H9 (cell line): ENCODE measurements around the gene KATNB1. TPM values are rescaled to one million over a fixed set of nuclear protein-coding genes. Genes with fewer than 3 reads are reported as not detected.

Experiments
- DNase-seq: peaks from one replicate; pipeline ENCODE4 v3.0.0-alpha.2; 2017
- H2AFZ ChIP-seq: one replicate; pipeline ENCODE4 v1.6.1; 2013; ENCODE audit warnings: mild to moderate bottlenecking, low read length, control low read depth, moderate library complexity
- H2AK5ac ChIP-seq: 2 replicates; pipeline ENCODE4 v1.6.1; 2013; ENCODE audit warnings: low read length, control low read depth, mixed read lengths; ENCODE audit not compliant: insufficient read length
- H2BK120ac ChIP-seq: one replicate; pipeline ENCODE4 v1.6.1; 2013; ENCODE audit warnings: low read depth, mild to moderate bottlenecking, low read length, control low read depth, inconsistent platforms; ENCODE audit not compliant: poor library complexity, severe bottlenecking
- H2BK12ac ChIP-seq: 2 replicates; pipeline ENCODE4 v1.6.1; 2013; ENCODE audit warnings: low read length, control low read depth, mixed read lengths, low read depth; ENCODE audit not compliant: insufficient read length
- H2BK15ac ChIP-seq: 2 replicates; pipeline ENCODE4 v1.6.1; 2013; ENCODE audit warnings: low read depth, low read length, control low read depth
- H2BK20ac ChIP-seq: one replicate; pipeline ENCODE4 v1.6.1; 2013; ENCODE audit warnings: low read depth, mild to moderate bottlenecking, low read length, control low read depth, inconsistent platforms; ENCODE audit not compliant: poor library complexity, severe bottlenecking
- H2BK5ac ChIP-seq: 2 replicates; pipeline ENCODE4 v1.6.1; 2013; ENCODE audit warnings: low read length, control low read depth, mixed read lengths; ENCODE audit not compliant: insufficient read length
- H3K14ac ChIP-seq: 2 replicates; pipeline ENCODE4 v1.6.1; 2013; ENCODE audit warnings: low read length, control low read depth; ENCODE audit not compliant: insufficient read depth
- H3K18ac ChIP-seq: 2 replicates; pipeline ENCODE4 v1.6.1; 2013; ENCODE audit warnings: low read depth, mild to moderate bottlenecking, mixed read lengths, low read length, control low read depth; ENCODE audit not compliant: insufficient read length
- H3K23ac ChIP-seq: 2 replicates; pipeline ENCODE4 v1.6.1; 2013; ENCODE audit warnings: low read length, control low read depth, mixed read lengths, low read depth; ENCODE audit not compliant: insufficient read length
- H3K23me2 ChIP-seq: 2 replicates; pipeline ENCODE4 v1.6.1; 2013; ENCODE audit warnings: low read depth, mild to moderate bottlenecking, mixed read lengths, low read length, control low read depth; ENCODE audit not compliant: insufficient read length, poor library complexity, severe bottlenecking
- H3K27ac ChIP-seq: 2 replicates; pipeline ENCODE4 v1.5.1; 2013; ENCODE audit warnings: low read length, control low read depth, mixed read lengths, low read depth; ENCODE audit not compliant: insufficient read length
- H3K27me3 ChIP-seq: 2 replicates; pipeline ENCODE4 v1.6.1; 2013; ENCODE audit warnings: low read length, control low read depth, inconsistent platforms; ENCODE audit not compliant: insufficient read depth
- H3K4ac ChIP-seq: 2 replicates; pipeline ENCODE4 v1.6.1; 2013; ENCODE audit warnings: low read depth, mild to moderate bottlenecking, control low read depth, inconsistent platforms, low read length, moderate library complexity
- H3K4me1 ChIP-seq: 2 replicates; pipeline ENCODE4 v1.6.1; 2013; ENCODE audit warnings: low read length, control low read depth, inconsistent platforms; ENCODE audit not compliant: insufficient read depth
- H3K4me2 ChIP-seq: 2 replicates; pipeline ENCODE4 v1.6.1; 2013; ENCODE audit warnings: low read length, control low read depth, mixed read lengths; ENCODE audit not compliant: insufficient read length, insufficient read depth
- H3K56ac ChIP-seq: 2 replicates; pipeline ENCODE4 v1.6.1; 2013; ENCODE audit warnings: low read depth, mild to moderate bottlenecking, mixed read lengths, low read length, control low read depth; ENCODE audit not compliant: insufficient read length
- H3K79me1 ChIP-seq: 2 replicates; pipeline ENCODE4 v1.6.1; 2013; ENCODE audit warnings: low read depth, mild to moderate bottlenecking, moderate library complexity, low read length, control low read depth, inconsistent platforms; ENCODE audit not compliant: insufficient read depth, poor library complexity, severe bottlenecking
- H3K79me2 ChIP-seq: 2 replicates; pipeline ENCODE4 v1.6.1; 2013; ENCODE audit warnings: low read length, control low read depth, inconsistent platforms; ENCODE audit not compliant: insufficient read depth
- H3K9ac ChIP-seq: 2 replicates; pipeline ENCODE4 v1.6.1; 2013; ENCODE audit warnings: low read length, control low read depth, mixed read lengths; ENCODE audit not compliant: insufficient read length; ENCODE audit errors: extremely low read depth
- H3K9me3 ChIP-seq: one replicate; pipeline ENCODE4 v1.6.1; 2013; ENCODE audit warnings: low read depth, low read length, inconsistent platforms; ENCODE audit not compliant: control insufficient read depth
- H3T11ph ChIP-seq: one replicate; pipeline ENCODE4 v1.6.1; 2013; ENCODE audit warnings: mild to moderate bottlenecking, low read length, control low read depth, inconsistent platforms
- H4K20me1 ChIP-seq: one replicate; pipeline ENCODE4 v1.6.1; 2013; ENCODE audit not compliant: control insufficient read depth, insufficient read length, insufficient read depth
- H4K5ac ChIP-seq: 2 replicates; pipeline ENCODE4 v1.6.1; 2013; ENCODE audit warnings: low read depth, mild to moderate bottlenecking, mixed read lengths, low read length, control low read depth; ENCODE audit not compliant: insufficient read length
- H4K8ac ChIP-seq: replicated peaks from 2 replicates; pipeline ENCODE4 v1.6.1; 2013; ENCODE audit warnings: low read length, control low read depth, mixed read lengths, low read depth; ENCODE audit not compliant: insufficient read length
- H4K91ac ChIP-seq: 2 replicates; pipeline ENCODE4 v1.6.1; 2013; ENCODE audit warnings: low read depth, mild to moderate bottlenecking, moderate library complexity, mixed read lengths, low read length, control low read depth; ENCODE audit not compliant: insufficient read length
- H3K27ac Mint-ChIP-seq, 3 experiments: 2 replicates in 2 of 3; 3 replicates in 1 of 3; pipeline ENCODE4 v1.8.0; 2020 to 2021; ENCODE audit warnings: mixed read lengths in 3 of 3, mild to moderate bottlenecking in 1 of 3, moderate library complexity in 1 of 3
- H3K27me3 Mint-ChIP-seq: 2 replicates; pipeline ENCODE4 v1.8.0; 2021; ENCODE audit warnings: low read depth, mild to moderate bottlenecking, moderate library complexity, mixed read lengths
- H3K36me3 Mint-ChIP-seq, 3 experiments: 2 replicates in 2 of 3; 3 replicates in 1 of 3; pipeline ENCODE4 v1.8.0; 2020 to 2021; ENCODE audit warnings: low read depth in 3 of 3, mixed read lengths in 3 of 3; ENCODE audit not compliant: insufficient read depth in 1 of 3
- H3K4me1 Mint-ChIP-seq, 2 experiments: 2 replicates each; pipeline ENCODE4 v1.8.0; 2020; ENCODE audit warnings: mixed read lengths in 2 of 2
- H3K4me3 Mint-ChIP-seq, 2 experiments: 2 replicates in 1 of 2; 3 replicates in 1 of 2; pipeline ENCODE4 v1.8.0; 2020 to 2021; ENCODE audit warnings: mild to moderate bottlenecking in 2 of 2, mixed read lengths in 2 of 2, moderate library complexity in 1 of 2
- H3K9me3 Mint-ChIP-seq, 2 experiments: 2 replicates in 1 of 2; 3 replicates in 1 of 2; pipeline ENCODE4 v1.8.0; 2020; ENCODE audit warnings: mild to moderate bottlenecking in 2 of 2, mixed read lengths in 2 of 2, moderate library complexity in 1 of 2
- CTCF ChIP-seq: fragments of 200-600 bp; sonication (generic); conservative IDR thresholded peaks from 3 replicates; pipeline ENCODE4 v1.8.0; 2021; ENCODE audit warnings: antibody characterized with exemption, mild to moderate bottlenecking
- WGBS: extraction: QIAGEN DNeasy Blood & Tissue Kit; methylation state at CpG from one replicate; pipeline ENCODE4 v1.1.7; 2013; ENCODE audit warnings: missing lambda C conversion rate, low lambda C conversion rate, mixed read lengths; ENCODE audit not compliant: insufficient read length; ENCODE audit errors: extremely low coverage; 5-methylcytosine and 5-hydroxymethylcytosine counted together
- total RNA-seq: library from RNA; stranded (reverse); gene quantifications from 2 replicates; pipeline ENCODE4 v1.2.1, GENCODE V29; 2021

The KATNB1 gene
- total RNA-seq, 1 experiment from 2014 or later = 29.9 TPM

DNA sequence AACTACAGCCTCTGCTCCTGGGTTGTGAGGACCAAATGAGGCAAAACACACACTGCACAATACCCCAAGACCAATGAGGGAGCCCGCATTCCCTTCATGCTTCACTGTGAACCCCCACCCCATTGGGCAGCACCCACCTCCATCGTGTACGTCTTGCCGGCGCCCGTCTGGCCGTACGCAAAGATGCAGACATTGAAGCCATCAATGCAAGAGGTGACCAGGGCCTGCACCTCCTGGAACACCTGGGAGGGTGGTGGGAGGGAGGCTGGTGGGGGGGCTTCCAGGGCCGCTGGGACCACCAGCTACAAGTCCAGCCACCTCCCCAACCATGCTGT lies 28.4 kb downstream of the KATNB1 start:
- Histone ChIP-seq H3K23ac (no peak overlapping the region), H4K8ac (no peak overlapping the region), H2BK5ac (no peak overlapping the region), H2BK120ac (no peak overlapping the region), H3K27ac (no peak overlapping the region), H2BK12ac (no peak overlapping the region), H2AFZ (no peak overlapping the region), H3K56ac (no peak overlapping the region), H2BK20ac (no peak overlapping the region), H3K9me3 (no peaks in the 10 kb centered on the region), H3K27me3 (no peaks in the 10 kb centered on the region), H3K4ac (no peak overlapping the region), H3K79me1 (no peaks in the 10 kb centered on the region), H4K5ac (no peak overlapping the region), H2BK15ac (no peak overlapping the region), H3K4me2 (no peak overlapping the region), H3T11ph (no peak overlapping the region), H3K23me2 (no peaks in the 10 kb centered on the region), H3K79me2 (no peaks in the 10 kb centered on the region), H2AK5ac (no peak overlapping the region), H3K14ac (no peak overlapping the region), H3K9ac (no peak overlapping the region), H3K4me1 (peaks cover 4% of the 10 kb centered on the region; the same call in 1 of the 2 replicates), H3K18ac (no peak overlapping the region), H4K20me1 (peaks cover 3% of the 10 kb centered on the region), H4K91ac (no peak overlapping the region)
- H3K4me1 Mint-ChIP-seq = peaks cover 6 to 30% of the 10 kb centered on the region in 2 experiments
- no peak overlapping the region for H3K4me3 Mint-ChIP-seq
- peak overlapping the region in 1 of 3 experiments; percentile 16; a peak in 1 of 7 replicates for H3K27ac Mint-ChIP-seq
- H3K36me3 Mint-ChIP-seq = peaks cover 4 to 5% (median 5%) of the 10 kb centered on the region in 3 experiments; a peak in 3 of 7 replicates
- no peak for DNase-seq
- no peaks in the 10 kb centered on the region for H3K9me3 Mint-ChIP-seq
- no peak for TF ChIP-seq CTCF
- H3K27me3 Mint-ChIP-seq = no peaks in the 10 kb centered on the region; the same call in 1 of the 2 replicates
- WGBS = no CpG with 5 or more reads among the region's 9 CpGs
